ENCODE measurements around the gene TGM1. TPM values are rescaled to one million over a fixed set of nuclear protein-coding genes. Genes with fewer than 3 reads are reported as not detected.
A peak's percentile ranks its signal among the peaks of the same experiment; 100 is the strongest.

Gene TGM1
- total and polyA plus RNA-seq, 2 donors (not counting 1 experiment from before 2014, with no cell fraction given), result 2.7 to 11.9 TPM

DNA sequence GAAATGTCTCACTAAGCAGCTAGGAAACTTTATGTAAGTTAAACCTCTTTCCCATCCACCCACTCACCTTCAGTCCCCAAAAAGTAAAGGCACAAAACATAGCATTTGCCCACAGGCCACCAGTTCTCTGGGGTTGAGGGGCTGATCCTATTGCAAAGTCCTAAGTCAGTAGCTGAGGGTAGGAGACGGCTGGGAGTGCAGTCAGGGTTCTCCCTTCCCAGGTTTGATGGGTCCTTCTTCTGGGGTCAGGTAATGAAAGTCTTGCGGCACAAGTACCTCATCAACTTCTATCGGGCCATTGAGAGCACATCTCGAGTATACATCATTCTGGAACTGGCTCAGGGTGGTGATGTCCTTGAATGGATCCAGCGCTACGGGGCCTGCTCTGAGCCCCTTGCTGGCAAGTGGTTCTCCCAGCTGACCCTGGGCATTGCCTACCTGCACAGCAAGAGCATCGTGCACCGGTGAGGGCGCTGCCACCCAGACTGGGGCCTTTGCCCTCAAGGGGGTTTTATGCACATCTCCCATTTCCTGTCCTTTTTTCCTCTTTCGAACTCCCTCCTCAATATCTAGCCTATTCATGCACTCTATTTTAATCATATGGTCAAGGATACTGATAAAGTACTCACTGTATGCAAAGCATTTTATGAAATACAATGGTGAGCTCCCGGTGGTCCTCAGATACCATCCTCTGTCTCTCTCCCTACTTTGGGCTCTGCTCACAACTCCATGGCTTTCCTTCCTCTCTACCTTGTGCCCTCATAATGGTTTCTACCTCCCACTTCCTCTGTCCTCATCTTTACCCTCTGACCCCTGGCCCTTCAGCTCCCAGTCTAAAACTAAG, 56.5 kb downstream of the TGM1 start:
- Mint-ChIP-seq H3K9me3 (ENCODE audit: insufficient read depth) (no peaks in the 10 kb centered on the region), H3K4me3 (peak overlapping the region; percentile 2), H3K4me1 (peaks cover 23% of the 10 kb centered on the region), H3K27ac (peak overlapping the region; percentile 82), H3K27me3 (no peaks in the 10 kb centered on the region)
- no peaks in the 10 kb centered on the region for H3K27me3 ChIP-seq (replicated peaks in 1 of 4; ENCODE audit: control extremely low read depth in 1 of 4, control insufficient read depth in 3 of 4, insufficient read depth in 4 of 4, low read length in 3 of 4)
- no peak overlapping the region for H2AFZ ChIP-seq (ENCODE audit: insufficient read depth, low read depth, low read length, poor library complexity, severe bottlenecking)
- WGBS (ENCODE audit: insufficient coverage), result 100% methylated on average over 9 of the region's 11 CpGs
- H3K4me1 ChIP-seq (ENCODE audit: control insufficient read depth in 2 of 2, insufficient read depth in 2 of 2, low read length in 2 of 2), result peaks cover 13 to 14% of the 10 kb centered on the region in 2 donors
- no peak overlapping the region for H3K9ac ChIP-seq (ENCODE audit: low read length)
- intact Hi-C loops (cut with micrococcal nuclease), result no loop called here
- H4K20me1 ChIP-seq (ENCODE audit: control insufficient read depth, insufficient read depth, low read length, poor library complexity, severe bottlenecking), result peaks cover 16% of the 10 kb centered on the region
- H3K36me3 ChIP-seq (replicated peaks in 1 of 2; ENCODE audit: control extremely low read depth in 1 of 2, control insufficient read depth in 1 of 2, extremely low read depth in 1 of 2, insufficient read depth in 2 of 2, low read length in 1 of 2), result peaks cover 4 to 68% of the 10 kb centered on the region in 2 experiments
- ATAC-seq (ENCODE audit: low read depth) (no peak), DNase-seq (no peak)
- peaks cover 74% of the 10 kb centered on the region for H3K79me2 ChIP-seq (ENCODE audit: control insufficient read depth, insufficient read depth, low read length)
- ChIA-PET POLR2A (interaction anchor here (1.3 to 1.4 kb wide), 2 partner anchors 10 to 11 kb away, joined by 3 read pairs; partner anchors contain the start of gene TM9SF1), CTCF (interaction anchor here (0.6 to 2.5 kb wide), 4 partner anchors 11 to 116 kb away, joined by 3 to 9 read pairs (median 4); partner anchors contain the start of genes TINF2 and TM9SF1)
- peak overlapping the region; percentile 20 to 48 for H3K27ac ChIP-seq (ENCODE audit: low read length in 2 of 2)
- no peak overlapping the region for H3K4me3 ChIP-seq (ENCODE audit: control extremely low read depth in 1 of 5, extremely low read depth in 1 of 5, insufficient read depth in 1 of 5, low read depth in 2 of 5, low read length in 4 of 5)
- TF ChIP-seq, protein P1, sequence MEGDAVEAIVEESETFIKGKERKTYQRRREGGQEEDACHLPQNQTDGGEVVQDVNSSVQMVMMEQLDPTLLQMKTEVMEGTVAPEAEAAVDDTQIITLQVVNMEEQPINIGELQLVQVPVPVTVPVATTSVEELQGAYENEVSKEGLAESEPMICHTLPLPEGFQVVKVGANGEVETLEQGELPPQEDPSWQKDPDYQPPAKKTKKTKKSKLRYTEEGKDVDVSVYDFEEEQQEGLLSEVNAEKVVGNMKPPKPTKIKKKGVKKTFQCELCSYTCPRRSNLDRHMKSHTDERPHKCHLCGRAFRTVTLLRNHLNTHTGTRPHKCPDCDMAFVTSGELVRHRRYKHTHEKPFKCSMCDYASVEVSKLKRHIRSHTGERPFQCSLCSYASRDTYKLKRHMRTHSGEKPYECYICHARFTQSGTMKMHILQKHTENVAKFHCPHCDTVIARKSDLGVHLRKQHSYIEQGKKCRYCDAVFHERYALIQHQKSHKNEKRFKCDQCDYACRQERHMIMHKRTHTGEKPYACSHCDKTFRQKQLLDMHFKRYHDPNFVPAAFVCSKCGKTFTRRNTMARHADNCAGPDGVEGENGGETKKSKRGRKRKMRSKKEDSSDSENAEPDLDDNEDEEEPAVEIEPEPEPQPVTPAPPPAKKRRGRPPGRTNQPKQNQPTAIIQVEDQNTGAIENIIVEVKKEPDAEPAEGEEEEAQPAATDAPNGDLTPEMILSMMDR (IDR thresholded peaks at IDR 0.05), result no peak
- TF ChIP-seq EZH2 (IDR thresholded peaks at IDR 0.05; ENCODE audit: borderline replicate concordance, insufficient read depth, low read depth, low read length, poor library complexity, severe bottlenecking), result no peak
- no peaks in the 10 kb centered on the region for H3K9me3 ChIP-seq (ENCODE audit: control extremely low read depth in 1 of 3, control insufficient read depth in 2 of 3, insufficient read depth in 1 of 3, low read length in 2 of 3)
- H3K4me2 ChIP-seq (replicated peaks; ENCODE audit: low read depth, low read length, poor library complexity, severe bottlenecking), result no peak overlapping the region

Measured in B cell (primary cell).